ENCODE measurements around the gene PPME1. TPM values are rescaled to one million over a fixed set of nuclear protein-coding genes. Genes with fewer than 3 reads are reported as not detected.

PPME1 gene
- total RNA-seq, 4 donors from 2014 or later = 17.1 to 71.0 (median 29.7) TPM

Small RNA genes within 50 kb of the gene (small RNA-seq; reads per million reads assigned to genes)
- 0 reads per million in 2 donors for gene AP002392.1
- 0 reads per million in 2 donors for gene RF00409

Other genes with a start within 250 kb of the PPME1 start
- 1 to 10 TPM in 1 of 4 donors, under 1 TPM in 1, not detected in 2; 0.54 to 4.4 TPM for gene DNAJB13, start 220.3 kb upstream of the PPME1 start, total RNA-seq
- 100 to 1,000 TPM in 1 of 4 donors, 10 to 100 TPM in 3; 10.7 to 180 (median 27.4) TPM for gene UCP2, start 188.4 kb upstream of the PPME1 start, total RNA-seq
- 1 to 10 TPM in 3 of 4 donors, under 1 TPM in 1; 0.76 to 3.4 (median 2.2) TPM for gene UCP3, start 162.2 kb upstream of the PPME1 start, total RNA-seq
- 10 to 100 TPM; 16.8 to 50.3 (median 29.0) TPM for gene C2CD3, start 287 bp upstream of the PPME1 start, total RNA-seq
- not detected for gene P4HA3, start 140.4 kb downstream of the PPME1 start, total RNA-seq
- gene PGM2L1, start 227.1 kb downstream of the PPME1 start, total RNA-seq = 1 to 10 TPM; 1.2 to 5.8 (median 3.0) TPM

Measured in Peyer's patch (tissue), 4 donors.